NCI-H146 treated with DMSO at 0.1 percent for 48 hours (cell line): Measurements from ENCODE around the gene MED4.
"Not testable (repeated sequence)": the region's sequence is repeated elsewhere in the genome, so short reads cannot be mapped to it uniquely, and the experiment has no call there.

Experiments
- DNase-seq: peaks from one replicate; lab custom pipeline; 2025; ENCODE audit not compliant: unreplicated experiment; lab: John Stamatoyannopoulos, UW

The MED4 gene

DNA sequence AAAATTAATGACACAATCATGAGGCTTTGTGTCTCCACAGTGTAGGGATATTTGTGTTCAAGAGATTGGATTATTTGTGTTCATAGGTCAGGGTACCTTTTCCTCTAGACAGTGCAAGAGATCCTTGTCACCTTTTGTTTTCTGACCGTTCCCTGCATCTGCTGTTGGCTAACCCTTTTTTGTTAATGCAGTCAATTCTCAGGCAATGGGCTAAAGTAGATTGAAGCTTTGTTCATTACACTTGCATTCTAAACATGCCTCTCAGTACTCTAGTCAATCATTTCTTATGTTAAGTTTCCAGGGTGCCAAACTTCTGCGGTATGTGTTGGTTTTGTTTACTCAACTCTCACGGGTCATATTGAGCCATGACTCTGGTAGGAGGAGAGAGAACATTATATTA is 1.8 kb upstream of the MED4 start:
- DNase-seq, result no peak

DNA sequence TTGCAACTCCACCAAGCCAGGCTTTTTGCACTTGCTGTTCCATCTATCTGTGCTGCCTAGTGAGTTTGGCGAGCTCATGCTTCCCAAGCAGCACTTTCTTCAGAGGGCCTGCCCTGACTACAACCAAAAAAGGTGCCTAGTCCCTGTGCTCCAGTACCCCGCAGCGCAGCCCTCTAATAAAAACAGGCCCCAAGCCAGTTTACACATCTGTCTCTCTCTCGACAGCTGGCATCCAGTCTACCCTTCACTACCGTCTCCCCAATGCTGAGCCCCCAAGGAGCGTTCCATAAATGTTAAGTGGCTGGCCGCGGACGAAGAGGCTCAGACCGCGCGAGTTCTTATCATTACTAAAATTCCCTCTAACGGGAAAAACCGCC is 512 bp downstream of the MED4 start:
- no peak for DNase-seq

DNA sequence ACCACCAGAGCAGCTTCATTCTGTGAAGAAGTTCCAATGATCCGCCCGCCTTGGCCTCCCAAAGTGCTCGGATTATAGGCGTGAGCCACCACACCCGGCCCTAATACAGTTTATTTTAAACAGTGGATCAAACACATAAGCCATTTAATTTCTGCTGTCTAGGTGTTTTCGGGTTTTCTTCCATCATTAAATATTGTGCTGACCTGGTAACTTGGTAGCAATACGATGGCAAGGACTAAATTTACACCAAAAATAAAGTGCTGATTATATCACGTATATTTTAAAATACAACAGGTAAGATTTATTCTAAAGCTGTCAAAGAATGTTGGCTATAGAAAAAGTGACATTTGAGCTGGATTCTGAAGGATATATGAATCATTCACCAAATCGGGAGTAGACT is 1.3 kb downstream of the MED4 start:
- no peak for DNase-seq

DNA sequence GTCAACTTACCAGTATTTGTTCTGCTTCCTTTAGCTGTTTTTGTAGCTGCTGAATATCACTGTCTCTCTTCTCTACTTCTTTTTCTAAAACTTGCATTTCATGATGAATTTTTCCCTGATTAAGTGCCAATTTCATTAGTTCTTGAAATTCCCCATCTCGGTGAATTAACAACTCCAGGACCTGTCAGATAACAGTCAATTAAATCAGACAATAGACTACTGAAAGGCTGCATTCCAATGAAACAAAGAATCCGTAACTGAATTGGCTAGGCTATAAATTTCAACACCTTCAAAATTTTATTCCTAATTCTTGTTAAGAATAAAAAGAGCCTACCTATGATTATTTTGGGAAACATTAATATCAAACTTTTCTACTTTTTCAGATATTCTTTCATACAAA is 8.6 kb downstream of the MED4 start:
- no peak for DNase-seq

DNA sequence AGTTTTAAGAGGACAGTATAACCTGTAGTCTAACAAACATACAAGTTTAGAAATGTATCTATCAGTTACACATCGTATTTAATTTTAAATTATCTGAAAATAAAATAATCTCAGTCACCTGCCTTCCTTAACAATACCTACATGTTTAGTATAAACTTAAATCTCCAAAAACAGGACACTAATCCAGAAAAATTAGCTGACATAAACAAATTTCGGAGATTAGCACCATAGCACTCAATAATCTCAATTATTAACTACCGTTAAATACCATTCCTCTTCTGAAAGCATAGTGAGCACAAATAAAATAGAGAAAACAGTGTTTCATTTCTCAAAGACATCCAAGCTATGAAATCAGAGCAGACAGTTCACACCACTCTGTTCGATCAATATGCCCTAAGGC is 13.2 kb downstream of the MED4 start:
- no peak for DNase-seq

DNA sequence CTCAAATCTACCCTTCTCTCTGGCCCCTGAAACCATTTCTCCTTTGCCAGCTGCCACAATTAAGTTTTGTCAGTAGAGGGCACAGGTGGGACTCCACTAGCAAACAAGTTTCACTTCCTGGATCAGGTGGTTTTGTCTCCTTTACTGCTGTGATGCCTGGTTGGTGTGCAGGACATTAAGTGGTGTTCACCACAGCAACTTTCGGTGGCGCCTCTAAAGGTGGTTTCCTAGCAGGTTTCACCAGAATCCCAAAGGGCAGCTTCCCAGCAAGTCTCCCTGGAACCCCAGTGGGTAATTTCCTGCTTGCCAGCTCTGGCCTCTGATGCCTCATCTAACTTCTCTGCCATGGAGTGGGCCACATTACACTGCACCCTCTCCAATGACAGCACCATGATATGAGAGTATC is 16.6 kb downstream of the MED4 start:
- DNase-seq, result no peak

DNA sequence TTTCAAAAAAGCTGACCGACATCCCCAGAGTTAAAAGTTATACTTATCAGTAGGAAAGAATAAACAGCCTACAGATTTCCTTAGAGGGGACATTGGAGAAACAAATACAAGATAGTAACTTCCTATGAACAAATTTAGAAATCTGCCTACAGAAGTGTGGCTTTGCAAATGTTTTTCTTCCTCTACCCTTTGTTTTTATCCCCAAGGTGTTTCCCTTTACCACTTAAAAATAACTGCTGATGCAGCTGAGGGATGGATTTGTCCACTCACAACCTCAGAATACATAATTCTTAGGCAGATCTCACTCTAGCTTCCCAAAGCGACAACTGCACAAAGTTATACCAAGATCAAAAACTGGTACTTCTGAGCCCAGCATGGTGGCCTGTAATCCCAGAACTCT is 20.9 kb downstream of the MED4 start:
- DNase-seq, result no peak

DNA sequence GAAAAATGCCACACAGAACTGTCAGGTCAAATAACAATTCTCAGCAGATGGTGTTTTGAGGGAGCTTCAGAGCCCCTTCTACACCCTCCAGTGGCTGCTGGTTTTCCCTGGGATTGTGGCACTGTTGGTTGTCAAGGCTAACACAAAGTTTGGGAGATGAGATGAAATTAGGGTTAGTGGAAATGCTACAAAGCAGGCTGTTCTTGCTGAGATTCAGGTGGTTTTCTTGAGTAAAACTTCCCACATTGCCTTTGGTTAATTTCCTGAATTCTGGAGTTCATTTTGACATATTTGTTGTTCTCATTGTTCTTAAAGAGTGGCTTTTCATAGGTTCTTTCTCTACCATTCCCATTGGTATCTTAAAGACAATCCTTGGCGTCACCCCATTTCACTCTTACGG is 22.1 kb downstream of the MED4 start:
- no peak for DNase-seq

DNA sequence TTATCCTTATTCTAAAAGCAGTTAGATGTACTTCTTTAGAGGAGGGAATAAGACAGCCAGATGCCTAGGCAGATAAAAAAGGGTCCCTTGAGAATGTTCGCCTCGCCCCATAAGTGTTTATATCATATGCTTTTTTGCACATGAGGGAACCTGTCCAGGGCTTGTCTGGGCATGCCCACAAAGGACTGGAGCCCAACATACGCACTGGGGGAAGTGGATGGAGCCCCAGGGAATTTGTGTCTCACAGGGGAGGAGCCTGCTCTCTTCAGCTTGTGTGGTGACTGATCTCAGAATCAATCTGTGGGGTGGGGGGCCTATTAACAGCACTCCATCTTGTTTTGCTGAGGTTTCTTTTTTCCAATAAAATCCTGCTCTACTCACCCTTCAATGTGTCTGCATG is 22.6 kb downstream of the MED4 start:
- no peak for DNase-seq

DNA sequence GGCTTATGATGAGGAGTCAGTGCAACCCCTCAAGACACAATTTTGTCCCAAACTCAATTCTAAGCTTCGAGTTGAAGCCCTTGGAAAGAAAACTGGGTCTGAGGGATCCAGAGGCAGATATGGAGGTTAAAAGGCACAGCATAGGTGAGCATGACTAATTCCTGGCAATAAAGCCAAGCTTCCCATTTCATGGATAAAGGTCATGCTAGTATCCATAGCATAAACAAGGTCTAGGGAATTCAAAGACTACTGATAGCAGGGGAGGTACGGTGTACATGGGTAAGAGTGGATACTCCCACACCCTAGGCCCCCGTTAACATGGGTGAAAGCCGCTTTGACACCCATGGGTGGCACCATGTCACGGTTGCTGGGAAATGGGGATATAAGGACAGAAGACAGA is 24.0 kb downstream of the MED4 start:
- DNase-seq, result no peak

DNA sequence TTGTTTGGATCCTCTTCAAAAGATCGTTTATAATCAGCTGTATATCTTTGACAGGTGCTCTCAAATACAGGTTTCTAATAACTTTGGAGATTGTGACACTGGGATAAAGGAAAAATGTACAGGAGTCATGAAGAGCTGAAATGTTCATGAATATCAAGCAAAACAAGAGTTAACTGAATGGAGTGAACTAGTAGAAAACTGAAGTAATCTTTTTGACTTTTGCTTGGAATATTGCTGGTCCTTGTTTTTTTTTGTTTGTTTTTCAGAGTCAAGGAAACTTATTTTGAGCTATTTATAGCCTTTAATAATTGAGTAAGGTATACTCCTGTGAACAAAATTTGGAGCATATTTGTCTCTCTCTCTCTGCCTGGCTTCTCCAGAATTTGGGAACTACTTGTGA is 25.3 kb downstream of the MED4 start:
- DNase-seq, result no peak

DNA sequence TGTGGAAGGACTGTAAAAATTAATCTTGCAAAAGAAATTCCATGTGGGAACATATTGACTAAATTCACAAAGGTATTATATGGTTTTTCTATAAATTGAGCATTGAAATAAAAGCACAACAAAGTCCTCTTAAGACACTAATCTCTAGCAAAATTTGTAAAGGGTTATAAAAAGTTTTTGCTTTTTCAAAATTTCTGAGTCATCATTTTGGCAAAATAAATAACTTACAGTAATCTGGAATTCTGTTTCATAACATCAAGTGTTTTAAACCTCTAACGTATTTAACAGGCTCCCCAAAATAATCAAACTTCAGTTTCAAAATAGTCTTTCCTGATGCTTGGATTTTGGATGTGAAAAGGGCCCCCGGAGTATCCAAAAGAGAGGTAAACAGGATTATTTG is 26.0 kb downstream of the MED4 start:
- DNase-seq, result no peak

DNA sequence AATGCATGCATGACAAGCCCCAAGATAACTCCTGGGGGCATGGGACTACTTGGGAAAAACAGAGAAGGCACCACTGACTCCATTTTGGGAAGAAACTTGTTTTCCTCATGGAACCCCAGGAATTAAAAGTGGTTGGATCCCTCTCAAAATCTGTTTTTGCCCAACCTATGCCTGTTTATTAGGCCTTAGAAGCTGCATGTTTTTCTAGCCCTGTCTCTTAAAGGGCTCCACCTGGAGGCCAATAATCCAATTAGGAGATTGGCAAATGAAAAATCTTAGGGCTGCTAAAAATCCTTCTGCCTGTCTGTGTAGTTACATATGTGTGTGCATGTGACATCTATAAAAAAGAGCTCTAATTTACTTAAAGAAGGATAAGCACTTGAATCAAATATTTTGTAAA is 26.9 kb downstream of the MED4 start:
- DNase-seq, result no peak

DNA sequence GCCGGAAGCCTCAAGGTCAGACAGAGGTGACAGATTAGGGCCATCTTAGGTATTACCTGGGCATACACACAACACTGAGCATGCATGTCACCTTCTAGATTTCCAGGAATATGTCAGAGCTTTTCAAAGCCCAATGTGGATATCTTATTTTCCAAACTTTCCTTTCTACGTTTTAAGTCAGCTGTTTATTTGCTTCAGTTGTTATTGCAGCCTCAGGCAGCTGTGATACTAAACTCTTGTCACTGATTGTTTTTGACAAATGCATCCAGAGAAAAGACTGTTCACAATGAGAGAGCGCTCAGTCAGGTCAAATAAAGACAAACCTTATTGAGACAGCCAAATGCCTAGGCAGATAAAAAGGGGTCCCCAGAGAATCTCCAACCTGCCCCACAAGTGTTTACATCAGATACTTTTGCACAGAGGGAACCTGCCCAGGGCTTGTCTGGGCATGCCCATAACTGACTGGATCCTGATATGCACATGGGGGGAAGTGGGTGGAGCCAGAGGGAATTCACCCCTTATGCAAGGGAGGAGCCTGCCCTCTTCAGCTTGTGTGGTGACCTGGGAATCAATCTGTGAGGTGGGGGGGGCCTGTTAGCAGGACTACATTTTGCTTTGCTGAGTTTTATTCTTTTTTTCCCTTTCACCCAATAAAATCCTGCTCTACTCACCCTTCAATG is 28.5 kb downstream of the MED4 start:
- no peak for DNase-seq

DNA sequence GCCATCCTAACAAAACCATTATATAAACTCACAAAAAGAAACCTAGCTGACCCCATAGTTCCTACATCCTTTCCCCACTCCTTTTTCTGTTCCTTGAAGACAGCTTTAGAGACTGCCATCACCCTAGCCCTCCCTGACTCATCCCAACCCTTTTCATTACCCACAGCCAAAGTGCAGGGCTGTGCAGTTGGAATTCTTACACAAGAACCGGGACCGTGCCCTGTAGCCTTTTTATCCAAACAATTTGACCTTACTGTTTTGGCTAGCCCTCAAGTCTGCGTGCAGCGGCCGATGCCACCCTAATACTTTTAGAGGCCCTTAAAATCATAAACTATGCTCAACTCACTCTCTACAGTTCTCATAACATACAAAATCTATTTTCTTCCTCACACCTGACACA is 35.0 kb downstream of the MED4 start:
- not testable (repeated sequence) for DNase-seq

DNA sequence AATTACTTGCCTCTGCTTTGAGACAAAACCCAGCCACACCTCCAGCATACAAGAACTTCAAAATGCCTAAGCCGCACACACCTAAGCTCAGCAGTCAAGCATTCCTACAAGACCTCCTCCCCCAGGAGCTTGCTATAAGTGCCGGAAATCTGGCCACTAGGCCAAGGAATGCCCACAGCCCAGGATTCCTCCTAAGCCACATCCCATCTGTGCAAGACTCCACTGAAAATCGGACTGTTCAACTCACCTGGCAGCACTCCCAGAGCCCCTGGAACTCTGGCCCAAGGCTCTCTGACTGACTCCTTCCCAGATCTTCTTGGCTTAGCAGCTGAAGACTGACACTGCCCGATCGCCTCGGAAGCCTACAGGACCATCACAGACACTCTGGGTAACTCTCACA is 36.4 kb downstream of the MED4 start:
- DNase-seq, result not testable (repeated sequence)

DNA sequence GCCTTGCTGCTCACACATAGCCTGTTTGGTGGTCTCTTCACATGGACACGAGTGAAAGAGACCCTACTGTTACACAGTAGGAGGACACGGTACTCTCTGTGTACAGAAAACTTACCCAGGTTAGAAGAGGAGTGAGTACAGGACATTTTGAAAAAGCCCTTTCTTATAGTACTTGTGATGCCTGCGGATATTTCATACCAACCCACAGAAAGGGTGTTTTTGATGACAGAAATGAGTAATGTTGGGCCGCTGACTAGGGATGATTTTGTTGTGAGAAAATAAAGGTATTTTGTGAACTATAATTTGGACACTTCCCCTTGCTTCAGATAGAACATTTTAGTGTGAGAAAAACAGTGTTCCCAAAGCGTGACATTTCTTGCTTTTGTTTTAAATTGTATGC is 39.2 kb downstream of the MED4 start:
- DNase-seq, result no peak

DNA sequence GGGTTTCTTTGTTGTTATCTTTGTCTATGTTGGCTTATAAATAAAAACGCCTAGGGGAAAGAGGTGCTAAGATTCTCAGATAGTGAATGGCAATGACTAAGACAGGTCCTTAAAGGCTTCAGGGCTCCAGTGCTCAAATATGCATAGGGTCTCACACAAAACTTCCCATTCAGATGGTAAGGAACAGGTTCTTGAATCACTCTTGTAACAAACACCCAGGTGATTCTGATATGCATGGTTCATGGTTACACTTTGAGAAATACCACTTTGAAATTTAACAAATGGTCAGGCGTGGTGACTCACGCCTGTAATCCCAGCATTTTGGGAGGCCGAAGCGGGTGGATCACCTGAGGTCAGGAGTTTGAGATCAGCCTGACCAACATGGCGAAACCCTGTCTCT is 40.3 kb downstream of the MED4 start:
- no peak for DNase-seq

DNA sequence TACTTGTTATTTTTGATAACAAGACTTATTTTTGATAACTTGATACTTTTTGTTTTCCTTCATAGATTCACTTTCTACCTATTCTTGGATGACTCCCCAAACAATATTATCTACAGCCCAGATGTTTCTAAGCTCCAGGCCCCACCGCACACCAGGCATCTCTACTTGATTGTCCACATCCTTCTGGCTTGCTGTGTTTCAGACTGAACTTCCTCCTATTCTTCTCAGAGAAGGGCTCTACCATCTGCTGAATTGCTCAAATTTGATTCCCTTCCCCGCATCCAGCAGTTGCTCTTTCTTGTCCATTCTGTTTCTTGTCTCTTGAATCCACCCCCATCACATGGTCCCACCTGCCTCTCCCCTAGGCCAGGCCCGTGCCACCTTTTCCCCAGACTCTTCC is 44.4 kb downstream of the MED4 start:
- DNase-seq, result no peak

DNA sequence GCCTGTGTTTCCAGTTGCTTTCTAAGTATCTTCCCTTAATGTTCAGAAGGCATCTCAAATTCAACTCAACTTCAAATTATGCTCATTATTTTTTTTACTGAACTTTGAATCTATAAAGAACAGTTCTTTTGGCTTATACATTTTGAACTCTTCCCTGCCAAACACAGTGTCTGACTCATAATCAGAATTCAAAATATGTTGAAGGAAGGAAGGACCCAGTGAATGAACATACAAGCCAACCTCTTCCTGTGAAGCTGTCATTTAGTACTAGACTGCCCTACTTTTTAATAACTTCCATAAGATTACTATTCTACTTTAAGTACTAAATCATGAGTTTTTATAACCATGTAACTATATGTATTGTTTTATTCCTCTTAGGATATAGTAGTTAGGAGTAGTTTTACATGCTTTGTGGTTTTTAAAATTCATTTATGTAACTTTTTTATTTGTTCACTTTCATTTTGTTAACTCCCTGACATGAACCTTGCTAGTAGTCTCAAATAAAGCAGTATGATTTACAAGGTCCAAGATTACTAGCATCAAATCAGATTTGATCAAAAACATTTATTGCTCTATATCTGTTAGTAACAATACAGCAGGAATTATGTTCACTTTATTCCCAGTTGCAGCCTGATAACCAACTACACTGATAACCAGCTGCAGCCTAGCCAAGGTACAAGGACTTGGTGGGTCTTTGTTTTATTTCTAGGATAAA is 51.0 kb downstream of the MED4 start:
- no peak for DNase-seq

DNA sequence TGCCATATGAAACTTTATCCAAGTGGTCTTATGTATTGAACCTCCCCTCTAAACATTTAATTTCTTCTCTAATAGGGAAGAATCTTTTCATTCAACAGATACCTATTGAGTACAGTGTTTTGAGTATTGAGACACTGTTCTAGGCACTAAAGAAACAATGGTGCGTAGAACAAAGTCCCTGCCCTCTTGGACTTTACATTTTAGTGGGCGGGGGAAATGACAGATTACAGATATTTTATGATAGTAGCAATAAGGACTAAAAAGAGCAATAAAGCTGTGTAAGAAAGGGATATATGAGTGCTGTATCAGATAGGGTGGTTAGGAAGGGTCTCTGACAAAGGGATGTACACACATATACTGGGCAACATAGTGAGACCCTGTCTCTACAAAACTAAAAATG is 52.0 kb downstream of the MED4 start:
- no peak for DNase-seq

DNA sequence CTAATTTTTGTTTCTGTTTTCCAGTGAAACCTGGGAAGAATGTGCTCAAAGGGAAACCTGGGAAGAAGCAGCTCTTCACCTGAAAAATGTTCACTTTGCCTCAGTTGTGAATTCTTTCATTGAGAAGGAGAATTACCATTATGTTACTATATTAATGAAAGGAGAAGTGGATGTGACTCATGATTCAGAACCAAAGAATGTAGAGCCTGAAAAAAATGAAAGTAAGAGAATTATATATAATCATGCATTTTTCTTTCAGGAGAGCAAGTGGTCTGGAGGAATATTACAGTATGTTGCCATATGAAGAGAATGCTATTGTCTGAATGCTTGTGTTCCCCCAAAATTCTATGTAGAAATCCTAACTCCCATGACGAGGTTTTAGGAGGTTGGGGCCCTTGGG is 54.0 kb downstream of the MED4 start:
- DNase-seq, result no peak

DNA sequence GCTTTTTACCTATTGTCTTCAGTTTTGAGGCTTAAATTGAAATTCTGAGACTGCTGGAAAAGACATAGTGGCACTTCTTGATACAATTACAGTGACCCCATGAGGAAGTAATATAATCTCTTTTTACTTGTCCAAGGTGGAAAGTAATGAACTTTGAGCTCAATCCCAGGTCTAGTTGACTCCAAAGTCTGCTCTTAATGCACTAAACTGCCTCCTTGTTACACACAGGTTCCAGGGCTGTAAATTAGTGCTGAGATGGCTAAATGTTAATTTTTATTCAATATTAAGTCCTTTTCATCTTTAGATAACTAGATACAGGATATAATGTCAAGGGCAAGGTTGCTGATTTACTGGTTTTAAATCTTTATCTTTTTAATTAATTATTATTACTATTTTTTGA is 54.9 kb downstream of the MED4 start:
- no peak for DNase-seq
